GM12891 (cell line): ENCODE data around the gene CEBPB.

Source experiments
- DNase-seq: peaks from one replicate; pipeline ENCODE4 v3.0.0; 2011; ENCODE audit warnings: low spot score; ENCODE audit not compliant: insufficient read length
- FAIRE-seq: peaks from 2 replicates; lab custom pipeline; 2011; peaks lifted over from hg19 to GRCh38; lab: Jason Lieb, UNC
- PAX5 ChIP-seq: IDR thresholded peaks from 2 replicates; pipeline ENCODE4 v1.6.1; 2011; ENCODE audit warnings: low read length, moderate library complexity, mild to moderate bottlenecking; ENCODE audit not compliant: insufficient read depth, severe bottlenecking
- POLR2A ChIP-seq: IDR thresholded peaks from 2 replicates; pipeline ENCODE4 v1.6.1; 2011; ENCODE audit warnings: low read depth, low read length, control low read depth
- POLR2AphosphoS5 ChIP-seq: IDR thresholded peaks from 2 replicates; pipeline ENCODE4 v1.6.1; 2011; ENCODE audit warnings: low read depth, low read length, control low read depth
- POU2F2 ChIP-seq: IDR thresholded peaks from 2 replicates; pipeline ENCODE4 v1.6.1; 2011; ENCODE audit warnings: low read depth, mild to moderate bottlenecking, control low read depth, low read length, moderate library complexity
- SPI1 ChIP-seq: IDR thresholded peaks from 2 replicates; pipeline ENCODE4 v1.6.1; 2011; ENCODE audit warnings: low read depth, low read length, control low read depth
- TAF1 ChIP-seq: IDR thresholded peaks from 2 replicates; pipeline ENCODE4 v1.6.1; 2011; ENCODE audit warnings: low read depth, low read length, control low read depth

CEBPB gene

DNA sequence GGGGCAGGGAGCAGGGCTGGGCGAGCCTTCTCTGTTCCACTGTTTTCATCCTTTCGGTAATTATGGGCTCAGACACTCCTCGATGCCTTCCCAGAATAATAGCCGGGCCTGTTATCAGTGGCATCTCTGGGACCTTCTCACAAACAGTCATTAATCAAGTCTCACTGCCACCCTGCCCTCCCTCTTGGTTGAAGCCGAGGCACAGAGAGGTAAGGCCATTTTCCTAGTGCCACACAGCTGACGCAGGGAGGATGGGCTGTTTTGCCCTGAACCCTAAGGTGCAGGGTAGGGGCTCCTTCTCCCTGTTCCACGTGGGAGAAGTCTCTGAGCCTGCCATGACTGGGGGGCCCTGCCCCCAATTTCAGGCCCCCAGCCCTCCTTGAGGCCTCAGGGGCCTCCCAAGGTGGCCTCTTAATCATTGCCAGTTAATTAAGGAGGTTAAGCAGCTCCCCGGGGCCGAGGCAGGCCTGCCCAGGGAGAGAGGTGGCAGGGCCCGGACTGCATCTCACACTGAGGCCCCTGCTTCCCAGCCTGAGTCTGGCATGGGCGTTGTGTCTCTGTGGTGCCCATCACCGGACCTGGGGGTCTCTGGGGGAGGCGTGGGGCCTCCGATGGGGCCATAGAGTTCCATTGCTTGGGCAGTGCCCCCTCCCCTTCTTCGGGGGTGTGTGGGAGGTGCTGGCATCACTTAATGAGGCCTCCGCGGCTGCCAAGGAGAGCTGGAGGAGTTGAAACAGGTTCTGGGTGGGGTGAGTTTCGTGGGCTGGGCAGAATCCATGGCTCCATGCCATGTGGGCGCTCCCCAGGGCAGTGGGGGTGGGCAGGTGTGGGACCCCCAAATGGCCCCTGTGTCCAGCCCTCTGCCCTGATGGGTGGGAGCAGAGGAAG, 42.9 kb downstream of the CEBPB start:
- FAIRE-seq (no peak), DNase-seq (no peak)
- no peak for TF ChIP-seq POLR2AphosphoS5
- no peak for TF ChIP-seq PAX5
- TF ChIP-seq TAF1, result no peak
- TF ChIP-seq SPI1, result no peak
- TF ChIP-seq POU2F2, result no peak
- no peak for TF ChIP-seq POLR2A

DNA sequence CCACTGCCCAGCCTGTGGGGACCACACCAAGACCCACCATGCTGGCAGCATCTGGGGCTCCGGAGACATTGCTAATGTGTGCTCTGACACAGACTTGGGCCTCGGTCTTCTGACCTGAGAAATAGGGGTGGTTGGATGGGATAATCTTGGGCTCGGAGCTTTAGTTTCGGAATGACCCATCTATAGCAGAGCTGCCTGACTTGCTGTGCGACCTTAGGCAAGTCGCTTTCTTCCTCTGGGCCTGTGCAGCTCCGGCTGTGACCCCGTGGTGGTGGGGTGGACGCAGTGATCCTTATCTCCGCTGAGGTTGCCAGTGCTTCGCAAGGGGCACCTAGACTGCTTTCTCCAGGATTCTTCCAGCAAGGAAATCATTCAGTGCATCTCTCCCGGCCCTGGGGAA, 43.7 kb downstream of the CEBPB start:
- DNase-seq (no peak), FAIRE-seq (no peak)
- no peak for TF ChIP-seq PAX5
- TF ChIP-seq POLR2A, result no peak
- TF ChIP-seq POU2F2, result no peak
- TF ChIP-seq TAF1, result no peak

DNA sequence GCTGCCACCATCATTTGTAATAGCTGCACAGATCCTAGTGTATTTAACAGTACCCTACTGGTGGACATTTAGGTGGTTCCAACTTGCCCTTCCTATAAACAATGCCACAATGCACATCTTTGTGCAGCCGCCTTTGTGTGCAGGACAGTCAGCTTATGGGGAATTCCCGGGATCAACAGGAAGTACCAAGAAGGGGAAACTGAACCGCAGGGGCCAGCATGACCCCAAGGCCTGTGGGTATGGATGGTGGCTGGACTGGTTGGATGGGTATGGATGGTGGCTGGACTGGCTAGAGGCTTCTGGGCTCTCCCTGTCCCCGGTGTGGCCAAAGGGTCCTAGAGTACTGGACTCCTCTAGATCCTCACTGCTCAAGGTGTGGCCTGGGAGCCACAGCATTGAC, 46.7 kb downstream of the CEBPB start:
- FAIRE-seq (no peak), DNase-seq (no peak)
- TF ChIP-seq PAX5, result no peak
- TF ChIP-seq SPI1, result no peak
- no peak for TF ChIP-seq TAF1
- no peak for TF ChIP-seq POU2F2
- TF ChIP-seq POLR2A, result no peak
- TF ChIP-seq POLR2AphosphoS5, result no peak

DNA sequence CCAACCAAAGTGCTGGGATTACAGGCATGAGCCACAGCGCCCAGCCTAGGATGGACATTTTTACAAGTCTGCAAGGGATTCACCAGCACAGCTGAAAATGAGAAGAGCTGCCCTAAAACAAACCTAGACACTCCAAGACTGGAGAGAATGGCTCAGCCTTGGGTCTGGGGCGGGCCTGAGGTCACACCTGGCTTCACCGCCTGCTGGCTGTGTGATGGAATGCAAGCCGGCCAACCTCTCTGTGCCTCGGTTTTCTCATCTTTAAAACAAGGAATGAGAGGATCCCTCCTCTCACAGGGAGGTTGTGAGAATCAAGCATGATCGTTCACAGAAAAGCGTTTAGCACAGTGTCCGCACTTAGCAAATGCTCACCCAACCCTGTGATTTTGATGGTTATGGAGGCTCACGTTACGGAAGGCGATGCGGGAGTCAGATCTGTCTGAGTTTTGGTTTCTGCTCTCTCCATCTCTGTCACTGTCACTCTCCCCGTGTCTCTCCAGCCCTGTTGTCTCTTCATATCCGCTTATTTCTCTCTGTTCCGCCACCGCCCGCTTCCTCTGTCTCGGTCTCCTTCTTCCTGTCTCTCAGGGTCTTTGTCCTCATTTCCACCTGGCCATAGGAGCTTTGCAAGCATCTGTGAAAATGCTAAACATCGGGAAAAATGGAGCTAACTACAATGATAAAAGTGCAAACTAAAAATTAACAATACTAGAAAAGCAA, 47.6 kb downstream of the CEBPB start:
- DNase-seq (no peak), FAIRE-seq (no peak)
- TF ChIP-seq PAX5 (no peak), TAF1 (no peak)

DNA sequence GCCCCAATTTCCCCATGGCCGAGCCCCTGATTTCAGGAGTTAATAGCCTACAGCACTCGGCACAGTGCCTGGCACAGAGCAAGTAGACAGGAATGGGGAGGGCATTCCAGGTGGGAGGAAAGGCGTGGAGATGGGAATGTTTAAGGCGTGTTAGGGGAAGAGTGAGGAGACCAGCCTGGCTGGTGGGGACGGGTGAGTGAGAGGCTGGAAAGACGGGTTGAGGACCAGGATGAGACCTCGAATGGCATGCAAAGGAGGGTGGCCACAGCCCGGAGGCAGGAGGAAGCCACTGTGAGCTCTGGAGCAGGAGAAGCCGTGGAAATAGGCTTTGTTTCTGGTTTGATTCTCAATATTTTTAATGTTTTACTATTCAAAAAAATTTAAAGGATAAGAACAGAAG, 49.5 kb downstream of the CEBPB start:
- FAIRE-seq, result no peak
- no peak for TF ChIP-seq POLR2A
- no peak for TF ChIP-seq TAF1
- TF ChIP-seq POLR2AphosphoS5, result no peak
- TF ChIP-seq PAX5, result no peak
- TF ChIP-seq SPI1, result no peak
- no peak for TF ChIP-seq POU2F2

DNA sequence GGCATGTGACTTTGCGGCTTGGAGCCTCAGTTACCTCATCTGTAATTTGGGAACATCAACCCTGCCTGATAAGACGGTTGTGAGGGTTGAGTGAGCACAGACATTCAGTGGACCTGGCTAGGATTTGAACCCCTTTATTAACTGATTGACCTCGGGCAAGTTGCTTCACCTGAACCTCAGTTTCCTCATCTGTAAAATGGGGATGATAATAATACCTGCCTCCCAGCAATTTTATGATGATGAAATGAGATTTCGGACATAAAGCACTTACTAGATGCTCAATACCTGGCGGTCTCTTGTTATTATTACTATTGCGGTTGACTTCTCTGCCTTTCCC, 51.5 kb downstream of the CEBPB start:
- DNase-seq (no peak), FAIRE-seq (no peak)
- TF ChIP-seq POU2F2 (no peak), PAX5 (no peak)

More for the DNA sequence above, 49.5 kb downstream of the CEBPB start:
- no peak for DNase-seq
